Measurements from ENCODE around the gene ARSJ.

GRCh38 chr4:114005569-114006442 is 26.4 kb upstream of the ARSJ start:
- no peak for TF ChIP-seq CTCF (IDR thresholded peaks at IDR 0.05)
- TF ChIP-seq POLR2A (IDR thresholded peaks at IDR 0.05) = no peak
- TF ChIP-seq EP300 (IDR thresholded peaks at IDR 0.05; ENCODE audit: low read depth) = no peak
- TF ChIP-seq POLR2AphosphoS5 (IDR thresholded peaks at IDR 0.05) = no peak
